GM10266 (cell line): ENCODE results near the gene SEZ6L2.

Experiments used
- DNase-seq: peaks from one replicate; pipeline ENCODE4 v3.0.0; 2012; ENCODE audit errors: extremely low spot score
- CTCF ChIP-seq: IDR thresholded peaks from 2 replicates; pipeline ENCODE4 v1.5.1; 2012; ENCODE audit warnings: mild to moderate bottlenecking, low read depth; ENCODE audit not compliant: control insufficient read depth, insufficient read depth; ENCODE audit errors: missing control alignments

Gene SEZ6L2

DNA sequence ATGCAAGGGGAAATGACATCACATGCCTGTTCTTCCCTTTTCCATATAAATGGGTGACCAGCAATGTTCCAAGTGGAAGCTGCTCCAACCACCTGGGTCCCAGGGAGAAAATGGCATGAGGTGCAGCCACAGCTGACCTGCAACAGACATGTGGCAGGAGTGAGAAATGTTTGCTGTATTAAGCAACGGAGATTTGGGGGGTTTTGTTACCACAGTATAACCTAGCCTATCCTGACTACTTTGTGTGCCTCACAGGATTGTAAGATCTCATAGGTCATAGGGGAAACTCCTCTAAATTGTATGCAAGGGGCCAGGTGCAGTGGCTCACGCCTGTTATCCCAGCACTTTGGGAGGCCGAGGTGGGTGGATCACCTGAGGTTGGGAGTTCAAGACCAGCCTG, 48.4 kb downstream of the SEZ6L2 start:
- TF ChIP-seq CTCF = no peak
- DNase-seq = no peak

DNA sequence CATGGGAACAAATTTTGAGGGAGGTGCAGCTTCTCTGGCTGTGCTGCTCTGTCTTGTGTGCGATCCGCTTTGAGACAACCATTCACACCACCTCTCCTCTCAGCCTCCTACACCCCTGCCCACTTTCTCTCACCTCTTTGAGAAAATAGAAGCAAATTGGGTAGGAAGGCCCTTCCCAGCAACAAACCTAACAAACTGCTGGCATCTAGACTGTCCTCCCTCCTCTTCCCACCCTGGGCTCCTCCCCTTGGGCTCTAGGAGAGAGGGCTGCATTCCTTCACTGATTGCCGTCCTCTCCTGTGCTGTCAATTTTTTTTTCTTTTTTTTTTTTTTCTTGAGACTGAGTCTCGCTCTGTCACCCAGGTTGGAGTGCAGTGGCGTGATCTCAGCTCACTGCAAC, 49.8 kb downstream of the SEZ6L2 start:
- TF ChIP-seq CTCF = no peak
- DNase-seq = no peak

DNA sequence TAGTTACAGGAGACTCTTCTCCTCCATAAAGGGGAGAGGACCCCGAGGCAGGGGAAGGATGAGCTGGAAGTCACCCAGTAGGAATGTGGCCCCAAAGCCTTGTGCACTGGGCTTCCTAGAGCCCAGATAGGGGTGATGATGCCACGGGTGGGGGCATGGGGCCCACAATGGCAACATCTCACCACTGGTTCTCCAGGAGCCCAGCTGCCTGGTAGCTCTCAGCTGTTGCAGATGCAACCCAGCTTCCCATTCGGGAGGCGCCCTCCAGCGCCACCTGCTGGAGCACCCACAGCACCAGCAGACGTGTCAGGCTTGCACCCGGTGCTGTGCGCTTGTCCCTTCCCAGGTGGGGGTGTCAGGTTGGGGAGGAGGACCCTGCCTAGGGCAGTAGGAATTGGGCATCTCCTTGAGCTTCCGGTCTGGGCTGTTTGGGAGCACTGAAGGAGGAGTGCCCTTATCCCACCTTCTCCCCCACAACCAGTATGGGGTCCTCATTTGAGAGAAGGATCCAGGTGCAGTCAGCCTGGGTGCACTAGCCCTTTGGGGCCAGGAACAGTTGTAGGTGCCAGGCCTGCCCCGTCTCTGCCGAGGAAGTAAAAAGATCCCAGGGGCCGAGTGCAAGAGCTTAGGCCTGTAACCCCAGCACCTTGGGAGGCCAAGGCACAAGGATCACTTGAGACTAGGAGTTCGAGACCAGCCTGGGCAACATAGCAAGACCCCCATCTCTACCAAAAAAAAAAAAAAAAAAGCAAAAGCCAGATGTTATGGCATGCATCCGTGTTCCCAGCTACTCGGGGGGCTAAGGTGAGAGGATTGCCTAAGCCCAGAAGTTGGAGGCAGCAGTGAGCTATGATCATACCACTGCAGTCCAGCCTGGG, 50.7 kb downstream of the SEZ6L2 start:
- TF ChIP-seq CTCF = peak; percentile 93
- peak; percentile 83 for DNase-seq

DNA sequence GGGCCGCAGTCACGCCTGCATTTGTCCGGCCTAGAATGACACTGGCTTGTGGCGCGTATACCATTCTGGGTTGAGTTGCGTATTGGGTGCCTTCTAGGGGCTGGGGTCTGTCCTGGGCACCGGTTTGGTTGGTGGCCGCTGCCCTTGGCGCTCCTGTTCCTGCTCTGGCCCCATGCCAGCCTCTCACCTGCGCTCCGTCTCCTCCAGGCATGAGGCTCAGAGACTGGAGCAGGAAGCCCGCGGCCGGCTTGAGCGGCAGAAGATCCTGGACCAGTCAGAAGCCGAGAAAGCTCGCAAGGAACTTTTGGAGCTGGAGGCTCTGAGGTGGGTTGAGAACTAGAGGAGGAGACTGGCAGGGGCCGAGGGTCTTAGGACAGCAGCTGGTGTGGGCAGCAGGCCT, 53.7 kb downstream of the SEZ6L2 start:
- TF ChIP-seq CTCF = no peak

GRCh38 chr16:29844575-29845331, 54.6 kb downstream of the SEZ6L2 start:
- no peak for TF ChIP-seq CTCF
- DNase-seq = no peak

More for the DNA sequence above, 53.7 kb downstream of the SEZ6L2 start:
- DNase-seq = no peak

GRCh38 chr16:29843931-29844330, 55.4 kb downstream of the SEZ6L2 start:
- no peak for DNase-seq
- no peak for TF ChIP-seq CTCF
